ENCODE results near the gene RAB42.
"Not testable (repeated sequence)": the region's sequence is repeated elsewhere in the genome, so short reads cannot be mapped to it uniquely, and the experiment has no call there.

The RAB42 gene

DNA sequence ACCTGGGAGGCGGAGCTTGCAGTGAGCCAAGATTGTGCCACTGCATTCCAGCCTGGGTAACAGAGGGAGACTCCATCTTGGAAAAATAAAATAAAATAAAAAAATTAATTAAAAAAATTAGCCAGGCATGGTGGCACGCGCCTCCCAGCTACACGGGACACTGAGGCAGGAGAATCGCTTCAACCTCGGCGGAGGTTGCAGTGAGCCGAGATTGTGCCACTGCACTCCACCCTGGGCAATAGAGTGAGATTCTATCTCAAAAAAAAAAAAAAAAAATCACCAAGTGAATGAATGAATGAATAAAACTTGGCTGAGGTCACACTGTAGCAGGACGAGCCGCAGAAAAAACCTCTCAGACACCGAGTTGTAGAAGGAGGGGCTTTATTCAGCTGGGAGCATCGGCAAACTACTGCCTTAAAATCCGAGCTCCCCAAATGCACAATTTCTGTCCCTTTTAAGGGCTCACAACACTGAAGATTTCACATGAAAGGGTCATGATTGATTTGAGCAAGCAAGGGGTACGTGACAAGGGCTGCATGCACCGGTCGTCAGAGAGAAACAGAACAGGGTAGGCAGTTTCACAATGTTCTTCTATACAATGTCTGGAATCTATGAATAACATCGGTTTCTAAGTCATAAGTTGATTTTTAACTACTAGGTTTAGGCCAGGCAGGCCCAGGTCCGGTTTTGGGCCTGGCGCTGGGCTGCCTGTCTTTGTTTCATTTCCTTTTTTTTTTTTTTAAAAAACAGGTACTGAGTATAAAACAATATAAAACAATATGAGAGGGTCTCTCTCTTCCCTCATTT lies 5.3 kb upstream of the RAB42 start:
- FAIRE-seq = not testable (repeated sequence)

DNA sequence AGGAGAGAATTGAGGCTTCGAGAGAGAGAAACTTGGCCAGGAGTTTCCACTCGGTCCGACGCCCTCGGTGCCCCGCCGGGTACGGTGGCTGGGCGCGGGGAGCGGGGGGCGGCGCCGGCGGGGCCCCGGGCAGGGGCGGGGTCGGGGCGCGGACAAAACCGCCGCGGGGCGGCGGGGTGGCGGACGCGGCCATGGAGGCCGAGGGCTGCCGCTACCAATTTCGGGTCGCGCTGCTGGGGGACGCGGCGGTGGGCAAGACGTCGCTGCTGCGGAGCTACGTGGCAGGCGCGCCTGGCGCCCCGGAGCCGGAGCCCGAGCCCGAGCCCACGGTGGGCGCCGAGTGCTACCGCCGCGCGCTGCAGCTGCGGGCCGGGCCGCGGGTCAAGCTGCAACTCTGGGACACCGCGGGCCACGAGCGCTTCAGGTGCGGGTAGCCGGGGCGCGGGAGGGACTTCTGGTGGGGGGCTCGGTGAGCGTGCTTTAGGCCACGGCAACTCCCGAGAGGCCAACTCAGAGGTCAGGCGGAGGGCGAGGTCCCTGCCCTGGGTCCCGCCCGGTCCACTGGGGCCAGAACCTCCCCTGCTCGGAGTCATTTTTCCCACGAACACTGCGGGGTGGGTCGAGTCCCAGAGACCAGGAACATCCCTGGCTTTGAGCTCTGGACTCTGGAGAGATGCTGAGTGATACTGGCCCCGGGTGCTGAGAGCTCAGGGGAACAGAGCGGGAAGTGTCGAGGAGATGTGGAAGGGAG lies 431 bp downstream of the RAB42 start:
- FAIRE-seq = no peak

DNA sequence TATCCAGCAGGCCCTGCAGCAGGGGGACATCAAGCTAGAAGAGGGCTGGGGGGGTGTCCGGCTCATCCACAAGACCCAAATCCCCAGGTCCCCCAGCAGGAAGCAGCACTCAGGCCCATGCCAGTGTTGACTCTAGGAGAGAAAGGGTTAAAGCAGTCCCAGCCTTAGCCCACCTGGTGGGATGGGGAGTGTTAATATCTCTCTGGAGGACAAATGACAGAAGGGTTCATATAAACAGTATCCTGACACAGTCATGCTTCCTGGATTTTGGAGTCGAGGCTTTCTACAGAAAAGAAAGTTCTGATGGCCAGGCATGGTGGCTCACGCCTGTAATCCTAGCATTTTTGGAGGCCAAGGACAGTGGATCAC lies 1.9 kb downstream of the RAB42 start:
- not testable (repeated sequence) for FAIRE-seq

DNA sequence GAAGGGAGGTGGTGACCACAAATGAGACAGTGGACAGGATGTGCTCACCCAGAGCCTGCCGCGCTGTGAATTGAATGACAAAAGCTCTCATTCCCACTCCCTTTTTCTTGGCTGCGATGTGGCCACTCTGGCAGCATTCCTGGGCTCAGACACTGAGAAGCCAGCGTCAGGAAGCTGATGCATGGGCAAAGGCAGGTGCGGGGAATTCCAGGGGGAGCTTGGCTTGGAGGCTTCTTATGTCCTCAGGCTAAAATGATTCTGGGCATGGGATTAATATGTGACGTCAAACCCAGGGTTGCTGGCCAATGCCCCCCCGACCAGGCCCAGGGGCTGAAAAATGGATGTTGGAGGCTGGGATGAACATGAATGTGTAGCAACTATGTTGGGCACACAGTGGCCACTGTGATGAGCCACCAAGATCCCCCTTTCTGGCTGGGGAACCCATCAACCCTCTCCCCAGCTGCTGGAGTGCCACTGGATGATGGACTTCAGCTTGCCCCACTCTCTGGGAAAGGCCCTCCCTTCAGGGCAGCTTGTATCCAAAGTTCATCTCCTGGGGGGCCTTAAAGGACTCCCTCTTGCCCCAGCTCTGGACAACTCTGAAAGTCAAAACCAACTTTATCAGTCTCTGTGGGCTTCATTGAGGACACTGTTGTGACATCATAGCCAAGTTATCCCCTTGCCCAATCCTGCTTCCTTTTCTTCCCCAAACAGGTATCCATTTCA lies 2.8 kb downstream of the RAB42 start:
- not testable (repeated sequence) for FAIRE-seq

DNA sequence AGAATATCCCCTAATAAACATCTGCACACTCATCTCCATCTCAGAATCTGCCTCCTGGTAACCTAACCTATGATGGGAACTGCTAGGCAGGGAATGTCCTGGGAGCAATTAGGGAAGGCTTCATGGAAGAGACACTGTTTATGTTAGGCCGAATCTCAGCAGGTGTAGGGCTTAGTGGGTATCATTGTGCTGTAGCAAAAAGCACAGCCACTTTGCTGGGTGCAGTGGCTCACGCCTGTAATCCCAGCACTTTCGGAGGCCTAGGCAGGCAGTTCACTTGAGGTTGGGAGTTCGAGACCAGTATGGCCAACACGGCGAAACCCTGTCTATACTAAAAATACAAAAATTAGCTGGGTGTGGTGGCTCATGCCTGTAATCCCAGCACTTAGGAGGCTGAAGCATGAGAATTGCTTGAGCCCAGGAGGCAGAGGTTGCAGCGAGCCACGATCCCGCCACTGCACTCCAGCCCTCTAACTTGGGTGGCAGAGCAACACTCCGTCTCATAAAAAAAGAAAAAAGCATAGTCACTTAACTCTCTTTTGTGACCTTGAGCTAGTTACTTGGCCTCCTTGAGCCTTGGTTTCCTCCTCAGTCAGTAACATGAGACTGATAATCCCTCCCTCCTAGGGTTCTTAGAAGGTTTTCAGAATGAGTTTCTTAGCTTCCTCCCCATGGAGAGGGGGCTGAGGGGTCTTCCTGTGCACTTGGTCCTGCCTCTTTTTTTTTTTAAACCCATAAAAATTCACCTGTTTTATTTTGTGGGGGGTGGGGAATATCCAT lies 3.5 kb downstream of the RAB42 start:
- FAIRE-seq = no peak

DNA sequence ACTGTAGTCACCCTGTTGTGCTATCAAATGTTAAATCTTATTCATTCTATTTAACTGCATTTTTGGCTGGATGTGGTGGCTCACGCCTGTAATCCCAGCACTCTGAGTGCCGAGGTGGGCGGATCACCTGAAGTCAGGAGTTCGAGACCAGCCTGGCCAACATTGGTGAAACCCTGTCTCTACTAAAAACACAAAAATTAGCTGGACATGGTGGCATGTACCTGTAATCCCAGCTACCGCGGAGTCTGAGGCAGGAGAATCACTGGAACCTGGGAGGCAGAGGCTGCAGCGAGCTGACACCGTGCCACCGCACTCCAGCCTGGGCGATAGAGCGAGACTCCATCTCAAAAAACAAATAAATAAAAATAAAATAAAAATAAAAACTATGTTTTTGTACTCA lies 4.2 kb downstream of the RAB42 start:
- not testable (repeated sequence) for FAIRE-seq

DNA sequence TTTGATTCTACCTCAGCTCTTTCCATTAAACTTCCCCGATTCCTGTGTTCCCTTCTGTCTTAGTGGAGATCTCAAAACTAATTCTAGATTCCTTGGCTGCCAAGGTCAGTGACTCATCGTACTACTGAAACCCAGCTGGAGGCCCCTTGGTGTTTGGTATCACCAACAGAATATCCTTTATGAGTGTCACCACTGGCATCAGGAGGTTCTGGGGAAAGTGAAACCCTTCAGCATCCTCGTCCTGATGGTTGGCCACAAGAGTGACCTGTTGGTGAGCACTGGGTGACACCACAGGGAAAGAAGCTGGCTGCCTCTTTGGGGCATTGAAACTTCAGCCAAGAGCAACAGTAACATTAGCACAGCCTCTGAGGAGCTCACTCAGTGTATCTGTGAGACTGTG lies 9.6 kb downstream of the RAB42 start:
- no peak for FAIRE-seq

DNA sequence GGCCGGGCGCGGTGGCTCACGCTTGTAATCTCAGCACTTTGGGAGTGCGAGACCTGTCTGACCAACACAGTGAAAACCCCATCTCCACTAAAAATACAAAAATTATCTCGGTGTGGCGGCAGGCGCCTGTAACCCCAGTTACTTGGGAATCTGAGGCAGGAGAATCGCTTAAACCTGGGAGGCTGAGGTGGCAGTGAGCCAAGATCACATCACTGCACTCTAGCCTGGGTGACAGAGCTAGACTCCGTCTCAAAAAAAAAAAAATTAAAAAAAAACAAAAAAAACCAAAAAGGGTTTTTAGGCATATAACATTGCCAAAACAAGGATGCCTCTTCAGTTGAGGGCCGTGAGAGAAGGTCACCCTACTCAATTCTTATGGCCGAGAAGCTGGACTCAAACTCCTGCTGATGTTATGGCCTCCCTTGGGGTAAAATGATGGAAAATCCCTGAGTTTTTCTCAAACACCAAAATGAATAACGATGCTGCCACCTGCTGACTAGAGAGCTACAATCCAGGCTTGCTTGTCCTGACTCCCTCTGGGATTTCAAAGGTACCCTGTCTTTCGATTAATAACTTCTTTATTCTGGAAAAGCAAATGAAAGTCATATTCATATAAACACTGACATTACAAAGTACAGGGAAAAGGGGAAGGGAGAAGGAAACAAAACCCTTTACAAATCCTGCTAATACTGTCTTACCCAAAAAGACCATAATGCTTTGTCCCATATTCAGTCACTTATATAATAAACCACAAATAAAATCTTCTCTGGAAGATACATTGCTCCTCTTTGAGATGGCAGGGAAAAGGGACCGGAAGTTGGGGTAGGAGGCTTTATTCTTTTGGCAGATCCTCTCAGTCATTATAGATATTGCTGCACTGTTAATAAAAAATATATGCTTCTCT lies 10.7 kb downstream of the RAB42 start:
- no peak for FAIRE-seq

DNA sequence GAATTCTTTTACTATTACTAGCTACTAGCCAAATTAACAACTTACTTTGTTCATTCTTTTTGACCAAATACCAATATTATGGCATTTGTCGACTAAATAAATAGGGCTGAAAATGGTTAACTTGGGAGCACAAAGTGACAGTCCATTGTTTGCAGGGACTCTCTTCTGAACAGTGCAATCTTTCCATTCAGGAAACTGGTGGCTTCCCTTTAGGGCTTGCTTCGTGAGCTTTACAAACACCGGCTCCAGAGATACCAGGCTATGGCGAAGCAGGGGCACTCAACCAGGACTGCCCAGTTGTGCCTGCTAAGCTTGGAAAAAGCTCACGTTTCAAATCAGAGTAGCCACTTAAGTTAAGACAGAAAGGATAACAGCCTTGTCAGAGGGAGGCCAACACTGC lies 12.3 kb downstream of the RAB42 start:
- FAIRE-seq = no peak

DNA sequence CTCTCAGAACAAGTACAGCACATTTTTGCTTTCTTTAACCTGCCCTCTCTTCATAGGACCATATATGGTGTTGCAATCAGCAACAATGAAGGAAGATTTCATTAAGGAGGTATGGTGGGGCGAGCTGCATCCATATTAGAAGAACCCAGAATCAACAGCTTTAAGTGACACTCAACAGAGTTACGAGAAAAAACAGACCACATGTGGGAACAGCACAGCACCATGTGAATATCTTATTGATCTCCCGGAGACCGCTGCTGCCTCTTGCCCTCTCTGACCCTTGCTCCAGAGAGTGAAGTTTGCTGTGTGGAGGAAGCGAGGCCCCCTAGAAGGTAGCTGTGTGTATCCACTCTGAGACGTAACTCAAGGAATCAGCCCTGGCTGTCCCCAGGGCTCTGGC lies 12.9 kb downstream of the RAB42 start:
- FAIRE-seq = no peak

DNA sequence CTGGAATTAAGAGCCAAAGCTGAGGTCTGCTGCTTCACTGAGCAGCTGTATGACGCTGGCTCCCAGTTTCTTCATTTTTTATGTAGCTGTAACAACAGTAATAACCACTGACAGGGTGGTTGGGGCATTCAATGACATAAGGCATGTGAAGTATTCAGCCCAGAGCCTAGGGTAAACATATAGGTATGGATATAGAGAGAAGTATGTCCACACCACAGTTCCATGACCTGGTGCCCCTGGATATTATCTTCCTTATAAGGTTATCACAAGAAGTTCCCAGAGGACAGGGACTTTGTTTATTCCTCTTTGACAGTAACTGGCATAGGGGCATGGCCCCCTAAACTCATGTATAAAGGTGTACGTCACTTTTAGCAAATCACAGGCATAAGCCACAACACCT lies 14.7 kb downstream of the RAB42 start:
- no peak for FAIRE-seq

DNA sequence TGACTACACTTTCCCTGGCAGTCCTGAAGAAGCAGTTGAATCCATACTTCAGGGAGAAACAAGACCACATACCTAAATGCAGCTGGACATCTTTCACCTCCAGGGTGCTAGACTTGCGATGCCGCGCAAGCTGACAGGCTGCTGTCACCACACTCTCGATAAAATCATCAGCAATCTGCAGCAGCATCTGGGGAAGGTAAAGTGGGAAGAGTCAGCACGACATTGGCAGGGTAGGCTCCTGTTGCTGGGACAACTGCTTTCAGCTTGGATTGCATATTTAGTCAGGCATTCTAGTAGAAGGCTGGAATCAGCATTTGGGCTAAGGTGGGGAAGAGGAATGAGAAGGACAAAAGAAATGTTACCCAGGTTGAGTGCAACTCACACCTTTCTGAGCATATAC lies 21.1 kb downstream of the RAB42 start:
- FAIRE-seq = no peak

DNA sequence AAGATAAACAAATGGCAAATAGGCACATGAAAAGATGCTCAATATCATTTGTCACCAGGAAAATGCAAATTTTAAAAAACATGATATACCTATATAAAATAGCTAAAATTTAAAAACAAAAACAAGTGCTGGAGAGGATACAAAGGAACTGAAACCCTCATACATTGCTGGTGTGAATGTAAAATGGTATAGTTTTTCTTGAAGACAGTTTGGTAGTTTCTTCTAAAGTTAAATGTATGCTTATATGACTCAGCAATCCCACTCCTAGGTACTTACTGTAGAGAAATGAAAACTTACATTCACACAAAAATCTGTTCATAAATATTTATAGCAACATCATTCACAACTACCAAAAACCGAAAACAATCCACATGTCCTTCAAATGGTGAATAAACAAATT lies 39.6 kb downstream of the RAB42 start:
- no peak for FAIRE-seq

DNA sequence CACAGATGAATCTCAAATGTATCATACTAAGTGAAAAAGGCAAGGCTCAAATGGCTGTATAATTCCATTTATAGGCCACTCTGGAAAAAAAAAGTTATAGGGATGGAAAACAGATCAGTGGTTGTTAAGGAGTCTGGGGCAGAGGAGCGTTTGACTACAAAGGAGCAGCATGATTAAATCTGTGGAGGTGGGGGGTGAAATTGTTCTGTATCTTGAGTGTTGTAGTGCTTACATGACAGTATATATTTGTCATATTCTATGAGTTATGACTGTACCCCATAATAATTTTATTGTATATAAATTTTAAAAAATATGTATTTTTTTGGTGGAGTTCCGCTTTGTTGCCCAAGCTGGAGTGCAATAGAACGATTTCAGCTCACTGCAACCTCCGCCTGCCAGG lies 40.5 kb downstream of the RAB42 start:
- FAIRE-seq = no peak

DNA sequence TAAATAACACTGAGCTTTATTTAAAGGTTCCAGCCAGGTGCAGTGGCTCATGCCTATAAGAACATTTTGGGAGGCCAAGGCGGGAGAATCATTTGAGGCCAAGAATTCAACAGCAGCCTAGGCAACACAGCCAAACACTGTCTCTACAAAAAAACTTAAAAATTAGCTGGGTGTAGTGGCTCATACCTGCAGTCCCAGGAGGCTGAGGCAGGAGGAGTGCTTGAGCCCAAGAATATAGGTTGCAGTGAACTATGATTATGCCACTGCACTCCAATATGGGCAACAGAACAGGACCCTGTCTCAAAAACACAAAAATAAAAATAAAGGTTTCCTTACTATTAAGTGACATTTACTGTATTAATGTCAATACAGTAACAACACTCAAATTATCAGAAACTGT lies 48.7 kb downstream of the RAB42 start:
- no peak for FAIRE-seq

DNA sequence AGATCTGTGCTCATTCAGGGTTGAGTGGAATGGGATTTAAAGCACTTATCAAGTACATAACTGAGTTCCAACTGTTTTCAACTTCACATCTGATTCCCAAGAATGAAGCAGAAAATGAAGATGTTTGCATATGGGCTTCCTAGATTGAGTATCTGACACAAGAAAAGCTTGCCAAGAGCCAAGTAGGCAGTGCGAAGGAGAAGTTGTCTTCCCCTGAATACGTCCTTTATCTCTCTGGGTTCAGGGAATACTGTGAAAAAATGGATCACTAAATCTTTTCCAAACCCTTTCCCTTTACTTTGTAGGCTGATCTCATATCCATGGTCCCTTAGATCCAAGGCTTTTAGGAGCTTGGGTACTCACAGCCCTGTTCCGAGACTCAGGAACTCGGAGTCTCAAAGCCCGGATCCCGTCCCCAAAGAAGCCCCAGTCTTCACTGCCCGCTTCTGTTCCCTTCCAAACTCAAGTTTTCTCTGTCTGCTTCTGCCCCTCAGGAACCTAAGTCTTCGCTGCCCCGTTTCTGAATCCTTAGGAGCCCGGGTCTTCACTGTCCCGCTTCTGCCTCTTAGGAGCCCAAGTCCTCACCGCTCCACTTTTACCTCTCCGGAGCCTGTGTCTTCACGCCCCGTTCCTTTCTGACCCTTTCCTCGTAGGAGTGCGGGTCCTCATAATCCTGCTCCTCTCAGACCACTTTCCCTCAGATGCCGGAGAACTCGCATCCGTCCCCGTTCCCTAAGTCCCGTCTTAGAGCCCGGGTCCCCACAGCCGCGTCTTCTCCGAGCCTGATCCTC lies 50.2 kb downstream of the RAB42 start:
- FAIRE-seq = no peak

DNA sequence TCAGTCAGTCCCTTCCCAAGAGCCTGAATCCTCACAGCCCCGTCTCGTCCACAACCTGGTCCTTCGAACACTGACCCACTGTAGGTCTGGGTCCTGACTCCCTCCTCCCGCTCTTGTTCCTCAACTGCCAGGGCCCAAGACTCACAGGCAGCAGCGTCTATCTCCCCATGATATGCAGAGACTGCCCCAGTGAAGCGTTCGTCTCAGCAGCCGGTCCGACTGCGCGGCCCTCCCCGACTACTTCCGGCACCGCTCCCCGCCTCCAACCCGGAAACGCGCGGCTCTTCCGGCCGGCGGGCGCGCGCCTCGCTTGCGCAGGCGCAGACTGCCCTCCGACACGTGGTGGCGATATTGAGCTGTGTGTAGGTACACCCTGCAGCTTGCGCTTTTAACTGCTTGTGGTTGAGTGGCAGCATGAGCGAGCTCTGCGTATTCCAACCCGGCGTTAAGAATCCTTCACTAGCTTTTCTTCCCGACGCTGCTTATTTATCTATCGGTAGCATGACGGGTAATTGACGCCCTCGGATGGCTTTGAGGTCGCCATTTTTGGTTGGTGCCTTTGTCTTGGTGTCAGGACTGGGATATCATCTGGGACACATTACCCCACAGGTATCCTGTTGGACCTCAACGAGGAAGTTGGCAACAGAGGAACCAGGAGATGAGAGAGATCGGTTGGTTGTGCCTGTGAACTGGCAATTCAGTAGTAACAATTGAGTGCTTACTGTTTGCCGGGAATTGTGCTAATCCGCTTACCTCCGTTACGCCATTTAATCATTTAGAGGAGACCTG lies 51.0 kb downstream of the RAB42 start, which contains the start of gene TAF12:
TSS of gene TAF12 (minus strand) at position 221 of the 789 bp plus-strand sequence. CDS start 20,986 bp downstream, outside the sequence.
- no peak for FAIRE-seq

DNA sequence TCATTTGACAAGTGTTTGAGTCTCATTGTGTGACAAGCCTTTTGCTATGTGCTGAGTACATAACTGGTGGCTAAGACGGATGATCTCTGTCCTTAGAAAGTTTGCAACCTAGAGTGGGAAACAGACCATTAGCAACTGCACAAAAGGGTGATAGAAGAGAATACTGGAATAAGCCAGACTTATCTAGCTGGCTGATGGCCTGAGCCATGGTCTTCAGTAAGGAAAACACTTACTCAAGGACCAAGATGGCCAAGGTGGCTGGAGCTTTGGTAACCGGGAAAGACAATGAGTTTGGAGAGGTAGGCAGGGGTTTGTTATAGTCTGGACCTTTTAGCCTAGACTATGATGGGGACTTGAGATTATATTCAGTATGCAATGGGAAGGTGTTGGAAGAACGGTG lies 52.4 kb downstream of the RAB42 start:
- FAIRE-seq = no peak

Measured in colon (tissue), 2 donors.